KMS-11 (cell line): ENCODE results near the gene GMCL2.
A peak's percentile ranks its signal among the peaks of the same experiment; 100 is the strongest.

Source experiments
- H2AFZ ChIP-seq: fragments of 200-600 bp; sonication (generic); 2 replicates; pipeline ENCODE4 v1.6.1; 2016; ENCODE audit warnings: antibody characterized with exemption, mixed run types, low read depth
- H3K27ac ChIP-seq: fragments of 200-600 bp; sonication (generic); 2 replicates; pipeline ENCODE4 v1.6.1; 2016; ENCODE audit warnings: mild to moderate bottlenecking, mixed run types
- H3K27me3 ChIP-seq: fragments of 200-600 bp; sonication (generic); 2 replicates; pipeline ENCODE4 v1.6.1; 2017; ENCODE audit warnings: mild to moderate bottlenecking, low read depth, mixed run types, moderate library complexity; ENCODE audit not compliant: insufficient read depth
- H3K36me3 ChIP-seq: fragments of 200-600 bp; sonication (generic); 2 replicates; pipeline ENCODE4 v1.6.1; 2017; ENCODE audit warnings: mild to moderate bottlenecking, mixed run types; ENCODE audit not compliant: insufficient read depth
- H3K4me1 ChIP-seq: fragments of 200-600 bp; sonication (generic); 2 replicates; pipeline ENCODE4 v1.6.1; 2016; ENCODE audit warnings: mild to moderate bottlenecking, low read depth, mixed run types; ENCODE audit not compliant: poor library complexity, severe bottlenecking
- H3K4me2 ChIP-seq: fragments of 200-600 bp; sonication (generic); 2 replicates; pipeline ENCODE4 v1.7.0; 2016; ENCODE audit warnings: mild to moderate bottlenecking, mixed run types
- H3K4me3 ChIP-seq: fragments of 200-600 bp; sonication (generic); IDR thresholded peaks from 2 replicates; pipeline ENCODE4 v1.6.1; 2017; ENCODE audit warnings: low read depth, low read length, mixed read lengths; ENCODE audit not compliant: insufficient read depth
- H3K79me2 ChIP-seq: fragments of 200-600 bp; sonication (generic); 2 replicates; pipeline ENCODE4 v1.6.1; 2016; ENCODE audit warnings: low read depth, mixed run types; ENCODE audit not compliant: insufficient read depth
- H3K9ac ChIP-seq: fragments of 200-600 bp; sonication (generic); 2 replicates; pipeline ENCODE4 v1.6.1; 2016; ENCODE audit warnings: mild to moderate bottlenecking, mixed run types
- H4K20me1 ChIP-seq: fragments of 200-600 bp; sonication (generic); 2 replicates; pipeline ENCODE4 v1.6.1; 2016; ENCODE audit warnings: mild to moderate bottlenecking, mixed run types; ENCODE audit not compliant: insufficient read depth
- CTCF ChIP-seq: fragments of 200-600 bp; sonication (generic); conservative IDR thresholded peaks from 2 replicates; pipeline ENCODE4 v1.6.1; 2017; ENCODE audit warnings: low read depth, mild to moderate bottlenecking, antibody characterized with exemption, low read length, moderate library complexity, mixed read lengths

GMCL2 gene

GRCh38 chr5:178234750-178235587 is 47.8 kb upstream of the GMCL2 start:
- Histone ChIP-seq H3K36me3 (no peaks in the 10 kb centered on the region), H3K4me1 (peaks cover 6% of the 10 kb centered on the region), H3K4me3 (no peak overlapping the region), H2AFZ (no peak overlapping the region), H4K20me1 (no peaks in the 10 kb centered on the region), H3K27ac (no peak overlapping the region), H3K27me3 (no peaks in the 10 kb centered on the region), H3K4me2 (no peak overlapping the region), H3K79me2 (peaks cover 16% of the 10 kb centered on the region; the same call in 1 of the 2 replicates), H3K9ac (no peak overlapping the region)
- TF ChIP-seq CTCF = peak; percentile 40; the same call in 1 of the 2 replicates

DNA sequence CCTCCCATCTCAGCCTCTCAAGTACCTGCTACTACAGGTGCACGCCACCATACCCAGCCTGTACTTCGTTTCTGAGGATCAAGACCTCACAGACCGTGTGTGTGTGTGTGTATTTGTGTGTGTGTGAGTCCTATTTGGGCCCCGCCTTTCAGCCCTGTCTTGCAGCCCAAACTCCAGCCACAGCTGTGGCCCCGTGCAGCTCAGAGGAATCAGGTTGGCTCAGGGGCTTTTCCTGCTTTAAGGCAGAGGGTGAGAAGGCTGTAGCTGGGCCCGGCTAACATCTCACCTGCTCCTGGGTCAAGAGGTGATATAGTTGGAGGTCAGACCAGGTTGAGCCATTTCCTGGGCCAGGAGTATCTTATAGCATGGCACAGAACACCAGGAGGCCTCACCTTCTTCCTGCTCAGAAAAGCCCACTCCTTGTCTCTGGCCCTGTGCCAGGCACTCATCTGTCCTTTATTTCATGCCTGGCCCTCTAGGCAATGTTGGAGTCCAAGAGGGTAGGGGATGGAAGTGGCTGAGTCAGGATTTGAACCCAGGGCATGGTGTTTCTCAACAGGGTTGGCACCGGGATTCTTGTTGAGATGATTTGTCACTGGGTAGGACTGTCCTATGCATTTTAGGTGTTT is 47.1 kb upstream of the GMCL2 start:
- no peak overlapping the region for H3K27ac ChIP-seq
- H3K36me3 ChIP-seq = no peaks in the 10 kb centered on the region
- peaks cover 6% of the 10 kb centered on the region for H3K4me1 ChIP-seq
- peaks cover 18% of the 10 kb centered on the region; the same call in 1 of the 2 replicates for H3K79me2 ChIP-seq
- H3K9ac ChIP-seq = no peak overlapping the region
- no peaks in the 10 kb centered on the region for H4K20me1 ChIP-seq
- TF ChIP-seq CTCF = no peak
- no peaks in the 10 kb centered on the region for H3K27me3 ChIP-seq
- no peak overlapping the region for H3K4me2 ChIP-seq
- no peak overlapping the region for H2AFZ ChIP-seq
- H3K4me3 ChIP-seq = no peak overlapping the region

- Histone ChIP-seq H3K79me2 (peaks cover 18% of the 10 kb centered on the region; the same call in 1 of the 2 replicates), H3K27ac (peak overlapping the region; percentile 48), H4K20me1 (no peaks in the 10 kb centered on the region), H3K4me2 (no peak overlapping the region), H3K27me3 (no peaks in the 10 kb centered on the region), H3K36me3 (no peaks in the 10 kb centered on the region), H3K4me3 (no peak overlapping the region), H3K9ac (peak overlapping the region; percentile 71; the same call in 1 of the 2 replicates), H3K4me1 (peaks cover 6% of the 10 kb centered on the region), H2AFZ (peak overlapping the region; percentile 64)
- no peak for TF ChIP-seq CTCF
These were observed 45.8 kb upstream of the GMCL2 start for GRCh38 chr5:178232920-178233429.

DNA sequence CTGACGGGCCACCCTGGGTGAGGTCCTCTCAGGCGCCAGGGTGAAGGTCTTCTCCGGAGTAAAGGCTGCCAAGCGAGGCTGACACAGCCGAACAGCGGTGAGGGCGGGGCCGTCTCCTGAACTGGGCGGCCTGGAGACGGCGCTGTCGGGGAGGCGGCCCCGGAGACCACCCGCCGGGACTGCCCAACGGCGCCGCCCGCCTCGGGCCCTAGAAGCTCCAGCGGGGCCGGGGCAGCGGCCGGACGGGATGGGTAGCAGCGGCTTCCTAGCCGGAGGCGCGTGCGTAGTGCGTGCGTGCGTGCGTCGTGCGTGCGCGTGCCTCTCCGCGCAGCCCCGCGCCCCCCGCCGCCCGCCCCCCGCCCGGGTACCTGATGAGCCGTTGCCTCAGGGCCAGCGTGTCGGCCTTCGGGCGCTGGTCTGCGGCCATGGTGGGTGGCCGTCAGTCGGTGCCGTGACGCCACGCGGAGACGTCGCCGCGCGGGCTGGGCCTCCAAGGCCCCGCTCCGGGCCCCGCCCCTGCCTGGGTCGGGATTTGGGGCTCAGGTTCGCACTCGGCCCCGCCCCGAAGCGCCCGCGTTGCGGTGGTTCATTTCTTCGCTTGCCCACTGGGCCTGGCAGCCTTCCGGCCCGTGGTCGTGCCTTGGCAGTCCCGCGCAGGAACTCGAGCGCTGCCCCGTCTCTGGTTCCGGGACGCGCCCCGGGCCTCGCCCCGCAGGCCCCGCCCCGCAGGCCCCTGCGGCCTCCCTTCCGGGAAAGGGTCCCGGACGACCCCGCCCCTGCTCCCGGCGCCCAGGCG is 45.2 kb upstream of the GMCL2 start, which contains the start of gene PHYKPL:
TSS of gene PHYKPL (minus strand) at position 679 of the 796 bp plus-strand sequence. CDS start at position 427, 252 bp downstream.
- Histone ChIP-seq H3K36me3 (no peaks in the 10 kb centered on the region), H2AFZ (peak within 1 kb of the TSS; percentile 64), H3K27ac (peak within 1 kb of the TSS; percentile 48)

More for the DNA sequence above, 45.2 kb upstream of the GMCL2 start, which contains the start of gene PHYKPL:
- peaks cover 18% of the 10 kb centered on the region; the same call in 1 of the 2 replicates for H3K79me2 ChIP-seq
- TF ChIP-seq CTCF = no peak
- peak within 1 kb of the TSS; percentile 71; the same call in 1 of the 2 replicates for H3K9ac ChIP-seq
- peaks cover 6% of the 10 kb centered on the region for H3K4me1 ChIP-seq
- H3K4me2 ChIP-seq = peak within 1 kb of the TSS; percentile 60
- no peaks in the 10 kb centered on the region for H4K20me1 ChIP-seq
- no peaks in the 10 kb centered on the region for H3K27me3 ChIP-seq
- H3K4me3 ChIP-seq = no peak within 1 kb of the TSS
